Right renal cortex interstitium (tissue), 3 donors: Measurements from ENCODE around the gene KRT24. TPM values are rescaled to one million over a fixed set of nuclear protein-coding genes. Genes with fewer than 3 reads are reported as not detected.
"Not testable (repeated sequence)": the region's sequence is repeated elsewhere in the genome, so short reads cannot be mapped to it uniquely, and the experiment has no call there.

ENCODE experiments used
- DNase-seq, 3 donors: peaks; one replicate each; pipeline ENCODE4 v3.0.0-alpha.2; 2013; ENCODE audit warnings: low read depth in 3 of 3, low spot score in 2 of 3
- polyA plus RNA-seq, 3 donors: library from polyadenylated mRNA; unstranded; fragments of 120-200 nt; gene quantifications; one replicate each; pipeline ENCODE4 v1.2.1, GENCODE V29; 2013; ENCODE audit not compliant: insufficient read length in 3 of 3

The KRT24 gene
- not detected for polyA plus RNA-seq

GRCh38 chr17:40703652-40704051, at the start of gene KRT24:
TSS of gene KRT24 (minus strand) at chr17:40703752. CDS start at chr17:40703693, 59 bp downstream.
- no peak for DNase-seq

- DNase-seq, result no peak
Measured at GRCh38 chr17:40751065-40751464, 47.5 kb upstream of the KRT24 start.

GRCh38 chr17:40750391-40750790, 46.8 kb upstream of the KRT24 start:
- no peak for DNase-seq

GRCh38 chr17:40748666-40749065, 45.1 kb upstream of the KRT24 start:
- DNase-seq, result not testable (repeated sequence)

- no peak for DNase-seq
Measured at GRCh38 chr17:40738553-40738952, 35.0 kb upstream of the KRT24 start.

GRCh38 chr17:40735016-40735415, 31.5 kb upstream of the KRT24 start:
- DNase-seq, result no peak

- no peak for DNase-seq
Measured at GRCh38 chr17:40734018-40734417, 30.5 kb upstream of the KRT24 start.

- no peak for DNase-seq
Measured at GRCh38 chr17:40730970-40731369, 27.4 kb upstream of the KRT24 start.

- DNase-seq, result no peak
Measured at GRCh38 chr17:40727447-40728231, 24.1 kb upstream of the KRT24 start.

GRCh38 chr17:40726919-40727318, 23.4 kb upstream of the KRT24 start:
- no peak for DNase-seq

GRCh38 chr17:40724656-40725055, 21.1 kb upstream of the KRT24 start:
- no peak for DNase-seq

GRCh38 chr17:40722241-40722640, 18.7 kb upstream of the KRT24 start:
- no peak for DNase-seq

GRCh38 chr17:40720899-40721298, 17.3 kb upstream of the KRT24 start:
- DNase-seq, result no peak

GRCh38 chr17:40718930-40719329, 15.4 kb upstream of the KRT24 start:
- no peak for DNase-seq

GRCh38 chr17:40717776-40718175, 14.2 kb upstream of the KRT24 start:
- no peak for DNase-seq

GRCh38 chr17:40714473-40714872, 10.9 kb upstream of the KRT24 start:
- no peak for DNase-seq

GRCh38 chr17:40707745-40708144, 4.2 kb upstream of the KRT24 start:
- DNase-seq, result no peak

- no peak for DNase-seq
Measured at GRCh38 chr17:40705584-40705983, 2.0 kb upstream of the KRT24 start.

- DNase-seq, result no peak
Measured at GRCh38 chr17:40702271-40702670, 1.3 kb downstream of the KRT24 start.

GRCh38 chr17:40699853-40700252, 3.7 kb downstream of the KRT24 start:
- no peak for DNase-seq

- DNase-seq, result no peak
Measured at GRCh38 chr17:40699371-40699770, 4.2 kb downstream of the KRT24 start.

GRCh38 chr17:40697297-40697696, 6.3 kb downstream of the KRT24 start:
- DNase-seq, result no peak

GRCh38 chr17:40696651-40697072, 6.9 kb downstream of the KRT24 start:
- no peak for DNase-seq
